Measurements from ENCODE around the gene OAS3. TPM values are rescaled to one million over a fixed set of nuclear protein-coding genes. Genes with fewer than 3 reads are reported as not detected.

OAS3 gene
- polyA plus RNA-seq, 3 donors: 22.0 to 54.3 (median 41.9) TPM

DNA sequence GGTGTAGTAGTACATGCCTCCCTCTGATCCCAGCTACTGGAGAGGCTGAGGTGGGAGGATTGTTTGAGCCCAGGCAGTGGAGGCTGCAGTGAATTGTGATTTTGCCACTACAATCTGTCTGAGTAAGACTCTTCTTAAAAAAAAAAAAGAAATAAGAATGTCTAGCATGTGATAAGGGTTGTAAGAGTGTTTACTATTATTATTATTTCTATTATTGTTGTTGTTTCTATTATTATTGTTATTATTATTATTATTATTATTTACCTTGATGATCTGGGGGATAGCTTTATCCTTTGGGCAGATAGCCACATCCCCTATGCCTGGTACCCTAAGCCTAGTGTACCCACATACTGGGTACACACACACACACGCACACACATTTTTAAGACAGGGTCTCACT lies 4.3 kb downstream of the OAS3 start:
- H3K9me3 ChIP-seq (replicated peaks in 1 of 2; ENCODE audit: control insufficient read depth in 1 of 2, insufficient read depth in 1 of 2, low read length in 2 of 2): no peaks in the 10 kb centered on the region
- H3K9ac ChIP-seq (ENCODE audit: insufficient read depth, low read length, poor library complexity, severe bottlenecking): no peak overlapping the region
- H3K79me2 ChIP-seq (ENCODE audit: insufficient read depth, low read length): peaks cover 4% of the 10 kb centered on the region
- Mint-ChIP-seq H3K27ac (no peak overlapping the region), H3K4me3 (no peak overlapping the region), H3K4me1 (peaks cover 22% of the 10 kb centered on the region), H3K9me3 (peaks cover 0 to 3% (median 0%) of the 10 kb centered on the region in 7 donors), H3K27me3 (ENCODE audit: low read depth in 3 of 3) (peaks cover 0 to 1% (median 0%) of the 10 kb centered on the region in 3 donors), H3K36me3 (peaks cover 41 to 56% of the 10 kb centered on the region in 2 donors)
- 100% methylated on average over 1 of the region's 1 CpG for WGBS (ENCODE audit: insufficient coverage)
- H3K27ac ChIP-seq (ENCODE audit: low read depth in 1 of 2, low read length in 2 of 2): no peak overlapping the region
- no peak overlapping the region for H2AFZ ChIP-seq (ENCODE audit: insufficient read depth, low read depth, low read length, poor library complexity, severe bottlenecking)
- H3K36me3 ChIP-seq (replicated peaks in 1 of 2; ENCODE audit: control insufficient read depth in 1 of 2, insufficient read depth in 2 of 2, low read length in 2 of 2): peaks cover 47 to 62% of the 10 kb centered on the region in 2 donors
- DNase-seq: no peak
- peaks cover 38% of the 10 kb centered on the region for H4K20me1 ChIP-seq (ENCODE audit: insufficient read depth, low read length)
- H3K4me1 ChIP-seq (ENCODE audit: control insufficient read depth in 1 of 2, insufficient read depth in 2 of 2, low read length in 2 of 2): peaks cover 22 to 24% of the 10 kb centered on the region in 2 donors
- no peaks in the 10 kb centered on the region for H3K27me3 ChIP-seq (ENCODE audit: control insufficient read depth in 2 of 2, insufficient read depth in 2 of 2, low read length in 2 of 2)
- intact Hi-C loops (cut with micrococcal nuclease): no loop called here
- no peak overlapping the region for H3K4me3 ChIP-seq (replicated peaks in 1 of 3; ENCODE audit: low read depth in 2 of 3, low read length in 3 of 3)
- H3K4me2 ChIP-seq (replicated peaks; ENCODE audit: extremely low read depth, low read length, poor library complexity, severe bottlenecking): no peak overlapping the region
- TF ChIP-seq, protein P1, sequence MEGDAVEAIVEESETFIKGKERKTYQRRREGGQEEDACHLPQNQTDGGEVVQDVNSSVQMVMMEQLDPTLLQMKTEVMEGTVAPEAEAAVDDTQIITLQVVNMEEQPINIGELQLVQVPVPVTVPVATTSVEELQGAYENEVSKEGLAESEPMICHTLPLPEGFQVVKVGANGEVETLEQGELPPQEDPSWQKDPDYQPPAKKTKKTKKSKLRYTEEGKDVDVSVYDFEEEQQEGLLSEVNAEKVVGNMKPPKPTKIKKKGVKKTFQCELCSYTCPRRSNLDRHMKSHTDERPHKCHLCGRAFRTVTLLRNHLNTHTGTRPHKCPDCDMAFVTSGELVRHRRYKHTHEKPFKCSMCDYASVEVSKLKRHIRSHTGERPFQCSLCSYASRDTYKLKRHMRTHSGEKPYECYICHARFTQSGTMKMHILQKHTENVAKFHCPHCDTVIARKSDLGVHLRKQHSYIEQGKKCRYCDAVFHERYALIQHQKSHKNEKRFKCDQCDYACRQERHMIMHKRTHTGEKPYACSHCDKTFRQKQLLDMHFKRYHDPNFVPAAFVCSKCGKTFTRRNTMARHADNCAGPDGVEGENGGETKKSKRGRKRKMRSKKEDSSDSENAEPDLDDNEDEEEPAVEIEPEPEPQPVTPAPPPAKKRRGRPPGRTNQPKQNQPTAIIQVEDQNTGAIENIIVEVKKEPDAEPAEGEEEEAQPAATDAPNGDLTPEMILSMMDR (IDR thresholded peaks at IDR 0.05): no peak

DNA sequence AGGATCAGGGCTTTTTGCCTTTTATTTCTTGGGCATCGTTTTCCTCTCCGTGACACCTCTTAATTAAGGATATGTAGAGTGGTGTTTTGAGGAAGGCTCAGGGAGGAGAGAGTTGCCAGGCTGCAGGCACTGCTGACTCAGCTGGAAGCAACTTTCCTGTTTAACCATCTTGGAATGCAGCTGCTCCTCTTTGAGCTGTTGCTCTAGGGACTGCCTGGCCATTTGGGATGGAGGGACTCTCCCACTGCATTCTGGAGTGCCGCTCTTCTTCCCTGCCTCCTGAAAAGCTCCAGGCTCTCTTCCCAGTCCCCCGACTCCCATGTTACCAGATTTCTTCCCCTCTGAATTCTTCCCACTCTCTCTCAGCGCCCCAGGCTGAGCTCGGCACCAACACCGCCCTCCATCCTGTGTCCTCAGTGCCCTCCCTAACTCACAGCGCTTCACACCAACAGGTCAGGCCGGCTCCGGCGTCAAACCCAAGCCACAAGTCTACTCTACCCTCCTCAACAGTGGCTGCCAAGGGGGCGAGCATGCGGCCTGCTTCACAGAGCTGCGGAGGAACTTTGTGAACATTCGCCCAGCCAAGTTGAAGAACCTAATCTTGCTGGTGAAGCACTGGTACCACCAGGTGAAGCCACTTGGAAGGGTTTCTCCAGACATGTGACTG lies 5.9 kb downstream of the OAS3 start:
- peaks cover 4% of the 10 kb centered on the region for H3K79me2 ChIP-seq (ENCODE audit: insufficient read depth, low read length)
- TF ChIP-seq, protein P1 (IDR thresholded peaks at IDR 0.05): no peak
- no peak overlapping the region for H3K4me2 ChIP-seq (replicated peaks; ENCODE audit: extremely low read depth, low read length, poor library complexity, severe bottlenecking)
- Mint-ChIP-seq H3K4me1 (peaks cover 12% of the 10 kb centered on the region), H3K9me3 (peaks cover 0 to 3% (median 0%) of the 10 kb centered on the region in 7 donors), H3K27me3 (ENCODE audit: low read depth in 3 of 3) (peaks cover 0 to 3% (median 1%) of the 10 kb centered on the region in 3 donors), H3K4me3 (no peak overlapping the region), H3K27ac (no peak overlapping the region), H3K36me3 (peaks cover 55 to 72% of the 10 kb centered on the region in 2 donors)
- no peaks in the 10 kb centered on the region for H3K27me3 ChIP-seq (ENCODE audit: control insufficient read depth in 2 of 2, insufficient read depth in 2 of 2, low read length in 2 of 2)
- no peak overlapping the region for H3K27ac ChIP-seq (ENCODE audit: low read depth in 1 of 2, low read length in 2 of 2)
- peaks cover 61 to 77% of the 10 kb centered on the region in 2 donors for H3K36me3 ChIP-seq (replicated peaks in 1 of 2; ENCODE audit: control insufficient read depth in 1 of 2, insufficient read depth in 2 of 2, low read length in 2 of 2)
- intact Hi-C loops (cut with micrococcal nuclease): no loop called here
- no peak overlapping the region for H3K9ac ChIP-seq (ENCODE audit: insufficient read depth, low read length, poor library complexity, severe bottlenecking)
- peaks cover 13 to 15% of the 10 kb centered on the region in 2 donors for H3K4me1 ChIP-seq (ENCODE audit: control insufficient read depth in 1 of 2, insufficient read depth in 2 of 2, low read length in 2 of 2)
- H2AFZ ChIP-seq (ENCODE audit: insufficient read depth, low read depth, low read length, poor library complexity, severe bottlenecking): no peak overlapping the region
- no peak for DNase-seq
- H3K9me3 ChIP-seq (replicated peaks in 1 of 2; ENCODE audit: control insufficient read depth in 1 of 2, insufficient read depth in 1 of 2, low read length in 2 of 2): no peaks in the 10 kb centered on the region
- H3K4me3 ChIP-seq (replicated peaks in 1 of 3; ENCODE audit: low read depth in 2 of 3, low read length in 3 of 3): no peak overlapping the region
- H4K20me1 ChIP-seq (ENCODE audit: insufficient read depth, low read length): peaks cover 44% of the 10 kb centered on the region
- WGBS (ENCODE audit: insufficient coverage): 96% methylated on average over 12 of the region's 15 CpGs
